AG09319 (cell line): Measurements from ENCODE around the gene IL12RB1.

Experiments used
- DNase-seq: peaks from one replicate; pipeline ENCODE4 v3.0.0-alpha.2; 2010; ENCODE audit warnings: low read depth; ENCODE audit errors: extremely low read depth
- CTCF ChIP-seq: IDR thresholded peaks from 2 replicates; pipeline ENCODE4 v1.5.1; 2011; ENCODE audit warnings: low read depth, mild to moderate bottlenecking, inconsistent platforms, low read length, moderate library complexity

The IL12RB1 gene

GRCh38 chr19:18126097-18126496 is 39.4 kb upstream of the IL12RB1 start:
- no peak for TF ChIP-seq CTCF
- no peak for DNase-seq

- TF ChIP-seq CTCF: no peak
- DNase-seq: no peak
Observed at GRCh38 chr19:18123819-18124218, 37.1 kb upstream of the IL12RB1 start.

GRCh38 chr19:18122860-18123795 is 36.4 kb upstream of the IL12RB1 start:
- no peak for DNase-seq
- TF ChIP-seq CTCF: no peak

- TF ChIP-seq CTCF: no peak
- DNase-seq: no peak
Observed at GRCh38 chr19:18122424-18122823, 35.7 kb upstream of the IL12RB1 start.

- no peak for TF ChIP-seq CTCF
- DNase-seq: no peak
Observed at GRCh38 chr19:18121166-18121565, 34.4 kb upstream of the IL12RB1 start.

- no peak for TF ChIP-seq CTCF
Observed at GRCh38 chr19:18120127-18120526, 33.4 kb upstream of the IL12RB1 start.

GRCh38 chr19:18119717-18120105 is 33.0 kb upstream of the IL12RB1 start:
- TF ChIP-seq CTCF: no peak
- DNase-seq: no peak

More at GRCh38 chr19:18120127-18120526, 33.4 kb upstream of the IL12RB1 start:
- no peak for DNase-seq
